Nephron progenitor cell (in vitro differentiated cells): ENCODE data around the gene MAGEA1.

ENCODE experiments used
- DNase-seq: peaks from one replicate; pipeline ENCODE4 v3.0.0; 2021
- H3K27ac Mint-ChIP-seq: 2 replicates; pipeline ENCODE4 v1.8.0; 2021; ENCODE audit warnings: mild to moderate bottlenecking, moderate library complexity, mixed read lengths
- H3K27me3 Mint-ChIP-seq: 2 replicates; pipeline ENCODE4 v1.8.0; 2021; ENCODE audit warnings: mild to moderate bottlenecking, low read depth, mixed read lengths; ENCODE audit not compliant: poor library complexity
- H3K36me3 Mint-ChIP-seq: 2 replicates; pipeline ENCODE4 v1.8.0; 2021; ENCODE audit warnings: low read depth, mixed read lengths
- H3K4me1 Mint-ChIP-seq: 2 replicates; pipeline ENCODE4 v1.8.0; 2021; ENCODE audit warnings: mixed read lengths
- H3K4me3 Mint-ChIP-seq: 2 replicates; pipeline ENCODE4 v1.8.0; 2021; ENCODE audit warnings: mild to moderate bottlenecking, moderate library complexity, mixed read lengths
- H3K9me3 Mint-ChIP-seq: 2 replicates; pipeline ENCODE4 v1.8.0; 2021; ENCODE audit warnings: mild to moderate bottlenecking, moderate library complexity, mixed read lengths
- TF ChIP-seq, protein P1 (sequence below): fragments of 200-600 bp; sonication (generic); IDR thresholded peaks from 2 replicates; pipeline ENCODE4 v1.5.0; 2021; ENCODE audit warnings: antibody characterized with exemption

MAGEA1 gene

DNA sequence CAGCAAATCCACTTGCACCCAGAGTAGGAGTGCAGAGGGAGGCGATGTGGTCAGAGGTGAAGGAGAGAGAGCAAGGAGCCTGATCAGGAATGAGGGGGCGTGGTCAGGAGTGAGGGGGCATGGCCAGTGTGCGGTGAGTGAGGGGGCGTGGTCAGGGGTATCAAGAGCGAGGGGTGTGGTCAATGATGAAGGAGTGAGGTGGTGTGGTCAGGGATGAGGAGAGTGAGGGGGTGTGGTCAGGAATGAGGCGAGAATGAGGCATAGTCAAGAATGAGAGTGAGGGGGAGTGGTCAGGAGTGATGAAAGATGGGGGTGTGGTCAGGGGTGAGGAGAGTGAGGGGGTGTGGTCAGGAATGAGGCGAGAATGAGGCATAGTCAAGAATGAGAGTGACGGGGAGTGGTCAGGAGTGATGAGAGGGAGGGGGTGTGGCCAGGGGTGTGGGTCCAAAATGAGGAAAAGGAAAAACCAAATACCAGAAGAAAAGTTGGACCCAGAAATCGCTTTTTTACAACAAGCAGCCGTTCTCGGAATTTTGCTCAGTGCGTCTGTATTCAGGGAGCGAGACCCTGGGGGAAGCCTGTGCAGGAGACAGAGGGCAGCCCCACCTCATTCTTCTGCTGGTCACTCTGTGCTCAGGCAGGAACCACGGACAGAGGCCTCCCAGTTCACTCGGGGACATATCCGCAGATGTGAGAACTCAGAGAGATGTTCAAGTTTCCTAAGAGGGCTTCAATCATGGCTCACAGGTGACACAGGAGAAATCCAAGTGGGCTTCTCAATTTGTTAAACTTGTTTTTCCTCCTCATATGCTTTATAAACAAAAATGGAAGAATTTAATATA, 47.5 kb downstream of the MAGEA1 start:
- peak; percentile 83 for DNase-seq
- peaks cover 24% of the 10 kb centered on the region for H3K4me1 Mint-ChIP-seq
- H3K27ac Mint-ChIP-seq: peak overlapping the region; percentile 80
- TF ChIP-seq, protein P1, sequence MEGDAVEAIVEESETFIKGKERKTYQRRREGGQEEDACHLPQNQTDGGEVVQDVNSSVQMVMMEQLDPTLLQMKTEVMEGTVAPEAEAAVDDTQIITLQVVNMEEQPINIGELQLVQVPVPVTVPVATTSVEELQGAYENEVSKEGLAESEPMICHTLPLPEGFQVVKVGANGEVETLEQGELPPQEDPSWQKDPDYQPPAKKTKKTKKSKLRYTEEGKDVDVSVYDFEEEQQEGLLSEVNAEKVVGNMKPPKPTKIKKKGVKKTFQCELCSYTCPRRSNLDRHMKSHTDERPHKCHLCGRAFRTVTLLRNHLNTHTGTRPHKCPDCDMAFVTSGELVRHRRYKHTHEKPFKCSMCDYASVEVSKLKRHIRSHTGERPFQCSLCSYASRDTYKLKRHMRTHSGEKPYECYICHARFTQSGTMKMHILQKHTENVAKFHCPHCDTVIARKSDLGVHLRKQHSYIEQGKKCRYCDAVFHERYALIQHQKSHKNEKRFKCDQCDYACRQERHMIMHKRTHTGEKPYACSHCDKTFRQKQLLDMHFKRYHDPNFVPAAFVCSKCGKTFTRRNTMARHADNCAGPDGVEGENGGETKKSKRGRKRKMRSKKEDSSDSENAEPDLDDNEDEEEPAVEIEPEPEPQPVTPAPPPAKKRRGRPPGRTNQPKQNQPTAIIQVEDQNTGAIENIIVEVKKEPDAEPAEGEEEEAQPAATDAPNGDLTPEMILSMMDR: no peak
- H3K9me3 Mint-ChIP-seq: peaks cover 64% of the 10 kb centered on the region
- peaks cover 18% of the 10 kb centered on the region for H3K27me3 Mint-ChIP-seq
- peak overlapping the region; percentile 77 for H3K4me3 Mint-ChIP-seq
- H3K36me3 Mint-ChIP-seq: no peaks in the 10 kb centered on the region
